Liver (tissue), 3 donors: ENCODE measurements around the gene PRSS8.
"Not testable (repeated sequence)": the region's sequence is repeated elsewhere in the genome, so short reads cannot be mapped to it uniquely, and the experiment has no call there.

Experiments
- CTCF ChIP-seq: fragments of 150-350 bp; IDR thresholded peaks from 2 replicates; pipeline ENCODE4 v1.5.1; 2017; ENCODE audit warnings: improper control_type of control experiment, low read depth, low read length; ENCODE audit not compliant: missing input control
- JUND ChIP-seq, 2 donors: IDR thresholded peaks; 2 replicates each; pipeline ENCODE4 v1.6.1; 2016; ENCODE audit warnings: antibody characterized with exemption in 2 of 2
- MAX ChIP-seq: IDR thresholded peaks from 2 replicates; pipeline ENCODE4 v1.6.1; 2016; ENCODE audit warnings: antibody characterized with exemption
- NR2F2 ChIP-seq: IDR thresholded peaks from 2 replicates; pipeline ENCODE4 v1.6.1; 2016; ENCODE audit warnings: antibody characterized with exemption
- RAD21 ChIP-seq, 2 donors: IDR thresholded peaks; 2 replicates each; pipeline ENCODE4 v1.6.1; 2016; ENCODE audit warnings: antibody characterized with exemption in 2 of 2, mild to moderate bottlenecking in 2 of 2
- SP1 ChIP-seq: IDR thresholded peaks from 2 replicates; pipeline ENCODE4 v1.6.1; 2018; ENCODE audit warnings: antibody characterized with exemption, mild to moderate bottlenecking
- TAF1 ChIP-seq: conservative IDR thresholded peaks from 2 replicates; pipeline ENCODE4 v1.6.1; 2016; ENCODE audit warnings: antibody characterized with exemption, mild to moderate bottlenecking
- TF ChIP-seq, protein P1 (sequence below): IDR thresholded peaks from 2 replicates; pipeline ENCODE4 v1.6.1; 2016; ENCODE audit warnings: antibody characterized with exemption, mild to moderate bottlenecking
- TF ChIP-seq, protein P2 (sequence below): IDR thresholded peaks from 2 replicates; pipeline ENCODE4 v1.6.1; 2016; ENCODE audit warnings: antibody characterized with exemption
- donor health status: healthy.
- donor health status: healthy.

- not testable (repeated sequence) for TF ChIP-seq MAX; CTCF; TAF1; RAD21 (IDR thresholded peaks at IDR 0.05); NR2F2; SP1; JUND (IDR thresholded peaks at IDR 0.05)
- TF ChIP-seq, protein P1, sequence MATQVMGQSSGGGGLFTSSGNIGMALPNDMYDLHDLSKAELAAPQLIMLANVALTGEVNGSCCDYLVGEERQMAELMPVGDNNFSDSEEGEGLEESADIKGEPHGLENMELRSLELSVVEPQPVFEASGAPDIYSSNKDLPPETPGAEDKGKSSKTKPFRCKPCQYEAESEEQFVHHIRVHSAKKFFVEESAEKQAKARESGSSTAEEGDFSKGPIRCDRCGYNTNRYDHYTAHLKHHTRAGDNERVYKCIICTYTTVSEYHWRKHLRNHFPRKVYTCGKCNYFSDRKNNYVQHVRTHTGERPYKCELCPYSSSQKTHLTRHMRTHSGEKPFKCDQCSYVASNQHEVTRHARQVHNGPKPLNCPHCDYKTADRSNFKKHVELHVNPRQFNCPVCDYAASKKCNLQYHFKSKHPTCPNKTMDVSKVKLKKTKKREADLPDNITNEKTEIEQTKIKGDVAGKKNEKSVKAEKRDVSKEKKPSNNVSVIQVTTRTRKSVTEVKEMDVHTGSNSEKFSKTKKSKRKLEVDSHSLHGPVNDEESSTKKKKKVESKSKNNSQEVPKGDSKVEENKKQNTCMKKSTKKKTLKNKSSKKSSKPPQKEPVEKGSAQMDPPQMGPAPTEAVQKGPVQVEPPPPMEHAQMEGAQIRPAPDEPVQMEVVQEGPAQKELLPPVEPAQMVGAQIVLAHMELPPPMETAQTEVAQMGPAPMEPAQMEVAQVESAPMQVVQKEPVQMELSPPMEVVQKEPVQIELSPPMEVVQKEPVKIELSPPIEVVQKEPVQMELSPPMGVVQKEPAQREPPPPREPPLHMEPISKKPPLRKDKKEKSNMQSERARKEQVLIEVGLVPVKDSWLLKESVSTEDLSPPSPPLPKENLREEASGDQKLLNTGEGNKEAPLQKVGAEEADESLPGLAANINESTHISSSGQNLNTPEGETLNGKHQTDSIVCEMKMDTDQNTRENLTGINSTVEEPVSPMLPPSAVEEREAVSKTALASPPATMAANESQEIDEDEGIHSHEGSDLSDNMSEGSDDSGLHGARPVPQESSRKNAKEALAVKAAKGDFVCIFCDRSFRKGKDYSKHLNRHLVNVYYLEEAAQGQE = not testable (repeated sequence)
- TF ChIP-seq, protein P2, sequence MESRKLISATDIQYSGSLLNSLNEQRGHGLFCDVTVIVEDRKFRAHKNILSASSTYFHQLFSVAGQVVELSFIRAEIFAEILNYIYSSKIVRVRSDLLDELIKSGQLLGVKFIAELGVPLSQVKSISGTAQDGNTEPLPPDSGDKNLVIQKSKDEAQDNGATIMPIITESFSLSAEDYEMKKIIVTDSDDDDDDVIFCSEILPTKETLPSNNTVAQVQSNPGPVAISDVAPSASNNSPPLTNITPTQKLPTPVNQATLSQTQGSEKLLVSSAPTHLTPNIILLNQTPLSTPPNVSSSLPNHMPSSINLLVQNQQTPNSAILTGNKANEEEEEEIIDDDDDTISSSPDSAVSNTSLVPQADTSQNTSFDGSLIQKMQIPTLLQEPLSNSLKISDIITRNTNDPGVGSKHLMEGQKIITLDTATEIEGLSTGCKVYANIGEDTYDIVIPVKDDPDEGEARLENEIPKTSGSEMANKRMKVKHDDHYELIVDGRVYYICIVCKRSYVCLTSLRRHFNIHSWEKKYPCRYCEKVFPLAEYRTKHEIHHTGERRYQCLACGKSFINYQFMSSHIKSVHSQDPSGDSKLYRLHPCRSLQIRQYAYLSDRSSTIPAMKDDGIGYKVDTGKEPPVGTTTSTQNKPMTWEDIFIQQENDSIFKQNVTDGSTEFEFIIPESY = not testable (repeated sequence)
These were observed 8.9 kb upstream of the PRSS8 start for GRCh38 chr16:31144418-31144817.
